Gastrocnemius medialis (tissue), 4 donors: ENCODE data around the gene MYBPH. TPM values are rescaled to one million over a fixed set of nuclear protein-coding genes. Genes with fewer than 3 reads are reported as not detected.
A peak's percentile ranks its signal among the peaks of the same experiment; 100 is the strongest.

ENCODE experiments used
- ATAC-seq, 2 donors: fragments of 150-250 bp; one replicate each; pipeline ENCODE4 v1.9.1; 2016
- DNase-seq, 2 donors: peaks; one replicate each; pipeline ENCODE4 v3.0.0-alpha.2; 2019
- H3K27ac ChIP-seq, 4 donors: fragments of 200-600 bp; sonication (generic); 1 replicate in 1 of 4; 2 replicates in 3 of 4; pipeline ENCODE4 v1.5.1; 2016 to 2018; ENCODE audit warnings: mild to moderate bottlenecking in 2 of 4, moderate library complexity in 1 of 4
- H3K27me3 ChIP-seq, 3 donors: fragments of 200-600 bp; sonication (generic) in 2 of 3; 1 replicate in 1 of 3; 2 replicates in 2 of 3; pipeline versions ENCODE4 v1.5.1 to v1.6.0; 2016 to 2019; ENCODE audit warnings: mild to moderate bottlenecking in 1 of 3, moderate library complexity in 1 of 3
- H3K36me3 ChIP-seq, 2 donors: fragments of 200-600 bp; sonication (generic) in 1 of 2; one replicate each; pipeline ENCODE4 v1.5.1; 2017 to 2018
- H3K4me1 ChIP-seq, 2 donors: fragments of 200-600 bp; sonication (generic) in 1 of 2; one replicate each; pipeline ENCODE4 v1.5.1; 2016 to 2017; ENCODE audit warnings: mild to moderate bottlenecking in 2 of 2
- H3K4me3 ChIP-seq, 4 donors: fragments of 200-600 bp; sonication (generic) in 3 of 4; 1 replicate in 1 of 4; 2 replicates in 3 of 4; pipeline ENCODE4 v1.5.1; 2016 to 2019; ENCODE audit warnings: mild to moderate bottlenecking in 2 of 4
- H3K9me3 ChIP-seq, 3 donors: fragments of 200-600 bp; sonication (generic) in 2 of 3; 1 replicate in 1 of 3; 2 replicates in 2 of 3; pipeline ENCODE4 v1.5.1; 2016 to 2019
- CTCF ChIP-seq, 5 experiments: fragments of 450-650 bp in 3 of 5; fragments of 200-600 bp in 2 of 5; sonication (generic) in 2 of 5; IDR thresholded peaks in 4 of 5; conservative IDR thresholded peaks in 1 of 5; 1 replicate in 4 of 5; 2 replicates in 1 of 5; pipeline ENCODE4 v1.5.1; 2016 to 2019; ENCODE audit warnings: antibody characterized with exemption in 5 of 5, mild to moderate bottlenecking in 3 of 5, moderate library complexity in 3 of 5
- POLR2A ChIP-seq, 2 donors: fragments of 450-650 bp; IDR thresholded peaks; one replicate each; pipeline ENCODE4 v1.6.1; 2017; ENCODE audit warnings: antibody characterized with exemption in 2 of 2, mild to moderate bottlenecking in 2 of 2, moderate library complexity in 2 of 2
- in situ Hi-C, 4 donors: fragments of 200-750 bp; cut with MboI; loops; one replicate each; pipeline versions ENCODE4 v1.15.0 to v1.8.0; 2017; ENCODE audit warnings: low sequenced_read_pairs in 4 of 4
- intact Hi-C: fragments of 100-400 bp; cut with DNase I; formaldehyde crosslinking; loops from one replicate; pipeline ENCODE4 v1.15.1; 2023; ENCODE audit warnings: low total_unique reads
- total RNA-seq, 4 donors: library from RNA; depleted of rRNA; stranded (reverse); fragments of >200 nt; gene quantifications; one replicate each; pipeline versions ENCODE4 v1.1.0 to v1.2.3, GENCODE V29; 2016

Gene MYBPH
- total RNA-seq, 4 donors from 2014 or later = 7.4 to 260 (median 45.5) TPM

- Histone ChIP-seq H3K27ac (peak overlapping the region; percentile 88 to 92 (median 88)), H3K9me3 (no peaks in the 10 kb centered on the region), H3K4me1 (peaks cover 29 to 49% of the 10 kb centered on the region in 2 donors), H3K36me3 (no peaks in the 10 kb centered on the region), H3K27me3 (no peaks in the 10 kb centered on the region), H3K4me3 (no peak overlapping the region)
- TF ChIP-seq POLR2A (IDR thresholded peaks at IDR 0.05) (no peak), CTCF (IDR thresholded peaks at IDR 0.05 in 4 of 5, conservative IDR thresholded peaks at IDR 0.05 in 1 of 5) (peak; percentile 89 to 96 (median 89))
- intact Hi-C loops = loop anchor here (1.0 kb wide), 5 partner anchors 29 to 133 kb away; no protein-coding TSS in a partner anchor
- ATAC-seq = peak; percentile 77 to 79
- peak; percentile 89 to 95 for DNase-seq
- in situ Hi-C loops = loop anchor here in 2 of 4 donors (5.0 to 10.0 kb wide), 2 partner anchors 135 to 138 kb away; no protein-coding TSS in a partner anchor
Measured at GRCh38 chr1:203172184-203173010, 3.2 kb downstream of the MYBPH start.

- intact Hi-C loops = loop anchor here (1.0 kb wide), 5 partner anchors 30 to 132 kb away; no protein-coding TSS in a partner anchor
- Histone ChIP-seq H3K9me3 (no peaks in the 10 kb centered on the region), H3K4me1 (peaks cover 25 to 40% of the 10 kb centered on the region in 2 donors), H3K27me3 (no peaks in the 10 kb centered on the region), H3K4me3 (no peak overlapping the region), H3K36me3 (no peaks in the 10 kb centered on the region), H3K27ac (peak overlapping the region in 2 of 4 donors; percentile 11 to 88)
- no peak for TF ChIP-seq CTCF (IDR thresholded peaks at IDR 0.05 in 4 of 5, conservative IDR thresholded peaks at IDR 0.05 in 1 of 5)
- no peak for TF ChIP-seq POLR2A (IDR thresholded peaks at IDR 0.05)
- DNase-seq (no peak), ATAC-seq (no peak)
- in situ Hi-C loops = loop anchor here in 2 of 4 donors (5.0 to 10.0 kb wide), 2 partner anchors 134 to 137 kb away; no protein-coding TSS in a partner anchor
Measured at GRCh38 chr1:203171341-203172183, 4.1 kb downstream of the MYBPH start.

- TF ChIP-seq CTCF (IDR thresholded peaks at IDR 0.05 in 4 of 5, conservative IDR thresholded peaks at IDR 0.05 in 1 of 5) (no peak), POLR2A (IDR thresholded peaks at IDR 0.05) (no peak)
- in situ Hi-C loops (loop anchor here in 2 of 4 donors (5.0 to 10.0 kb wide), 2 partner anchors 133 to 136 kb away; no protein-coding TSS in a partner anchor), intact Hi-C loops (no loop called here)
- Histone ChIP-seq H3K4me3 (no peak overlapping the region), H3K27me3 (no peaks in the 10 kb centered on the region), H3K36me3 (no peaks in the 10 kb centered on the region), H3K27ac (no peak overlapping the region), H3K9me3 (no peaks in the 10 kb centered on the region), H3K4me1 (peaks cover 21 to 32% of the 10 kb centered on the region in 2 donors)
- DNase-seq = no peak
- ATAC-seq = no peak
Measured at GRCh38 chr1:203170625-203171330, 4.8 kb downstream of the MYBPH start.
